HG03520 (cell line): ENCODE data around the gene SDK1.
"Not testable (repeated sequence)": the region's sequence is repeated elsewhere in the genome, so short reads cannot be mapped to it uniquely, and the experiment has no call there.

Source experiments
- ATAC-seq: cut with Tn5 transposase; IDR thresholded peaks from one replicate; pipeline ENCODE4 v1.9.1; 2021; ENCODE audit warnings: mild to moderate bottlenecking, moderate library complexity; ENCODE audit not compliant: unreplicated experiment

SDK1 gene

DNA sequence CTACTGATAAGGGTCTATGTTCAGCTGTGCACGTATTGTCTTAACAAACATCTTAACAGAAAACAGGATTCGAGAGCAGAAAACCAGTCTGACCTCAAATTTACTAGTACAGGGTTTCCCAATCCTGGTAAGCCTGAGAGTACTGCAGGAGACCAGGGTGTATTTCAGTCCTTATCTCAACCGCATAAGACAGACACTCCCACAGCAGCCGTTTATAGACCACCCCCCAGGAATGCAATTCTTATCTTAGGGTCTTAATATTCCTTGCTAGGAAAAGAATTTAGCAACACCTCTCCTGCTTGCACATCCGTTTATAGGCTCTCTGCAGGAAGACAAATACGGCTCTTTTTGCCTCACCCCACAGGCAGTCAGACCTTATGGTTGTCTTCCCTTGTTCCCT lies 277.3 kb downstream of the SDK1 start:
- ATAC-seq: no peak

DNA sequence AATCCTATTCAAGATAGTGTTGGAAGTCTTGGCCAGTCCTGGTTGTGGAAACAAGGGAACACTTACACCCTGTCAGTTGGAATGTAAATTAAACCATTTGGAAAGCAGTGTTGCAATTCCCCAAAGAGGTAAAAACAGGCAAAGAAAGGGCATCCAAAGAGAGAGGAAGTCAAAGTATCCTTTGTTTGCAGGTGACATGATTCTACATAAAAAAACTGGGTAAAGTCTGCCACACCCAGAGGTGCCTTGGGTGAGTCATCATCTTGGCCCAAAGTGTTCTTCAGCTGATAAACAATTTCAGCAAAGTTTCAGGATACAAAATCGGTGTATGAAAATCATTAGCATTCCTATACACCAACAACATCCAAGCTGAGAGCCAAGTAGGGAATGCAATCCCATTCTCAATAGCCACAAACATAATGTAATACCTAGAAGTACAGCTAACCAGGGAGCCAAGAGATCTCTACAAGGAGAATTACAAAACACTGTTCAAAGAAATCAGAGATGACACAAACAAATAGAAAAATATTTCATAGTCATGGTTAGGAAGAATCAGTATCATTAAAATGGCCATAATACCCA lies 278.7 kb downstream of the SDK1 start:
- no peak for ATAC-seq

DNA sequence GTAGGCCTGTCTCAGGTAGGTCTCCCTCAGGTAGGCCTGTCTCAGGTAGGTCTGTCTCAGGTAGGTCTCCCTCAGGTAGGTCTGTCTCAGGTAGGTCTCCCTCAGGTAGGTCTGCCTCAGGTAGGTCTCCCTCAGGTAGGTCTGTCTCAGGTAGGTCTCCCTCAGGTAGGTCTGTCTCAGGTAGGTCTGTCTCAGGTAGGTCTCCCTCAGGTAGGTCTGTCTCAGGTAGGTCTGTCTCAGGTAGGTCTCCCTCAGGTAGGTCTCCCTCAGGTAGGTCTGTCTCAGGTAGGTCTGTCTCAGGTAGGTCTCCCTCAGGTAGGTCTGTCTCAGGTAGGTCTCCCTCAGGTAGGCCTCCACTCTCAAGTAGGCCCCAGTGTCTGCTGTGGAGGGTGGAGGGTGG lies 281.1 kb downstream of the SDK1 start:
- ATAC-seq: not testable (repeated sequence)

- ATAC-seq: no peak
Measured at GRCh38 chr7:3585826-3586225, 284.8 kb downstream of the SDK1 start.

- no peak for ATAC-seq
Measured at GRCh38 chr7:3588341-3588740, 287.3 kb downstream of the SDK1 start.

GRCh38 chr7:3589752-3590151 lies 288.7 kb downstream of the SDK1 start:
- ATAC-seq: no peak

GRCh38 chr7:3591219-3591618 lies 290.2 kb downstream of the SDK1 start:
- no peak for ATAC-seq

DNA sequence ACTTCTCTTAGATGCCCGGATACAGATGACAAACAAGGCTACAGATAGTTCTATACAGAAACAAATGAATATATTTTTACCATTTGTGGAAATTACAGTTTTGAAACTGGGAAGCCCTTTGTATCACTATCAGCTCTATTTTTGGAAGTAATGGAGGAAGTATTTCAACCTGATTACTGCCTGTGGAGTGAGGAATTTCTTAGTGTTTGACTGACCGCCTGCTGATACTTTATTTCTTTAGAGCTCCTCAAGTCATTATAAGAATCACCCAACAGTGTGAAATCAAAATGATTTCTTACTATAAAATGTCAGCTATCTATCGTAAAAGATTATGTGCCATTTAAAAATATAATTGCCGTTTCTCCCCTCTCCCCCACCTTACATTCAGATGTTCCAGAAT lies 290.9 kb downstream of the SDK1 start:
- ATAC-seq: no peak

GRCh38 chr7:3592401-3593134 lies 291.5 kb downstream of the SDK1 start:
- no peak for ATAC-seq

DNA sequence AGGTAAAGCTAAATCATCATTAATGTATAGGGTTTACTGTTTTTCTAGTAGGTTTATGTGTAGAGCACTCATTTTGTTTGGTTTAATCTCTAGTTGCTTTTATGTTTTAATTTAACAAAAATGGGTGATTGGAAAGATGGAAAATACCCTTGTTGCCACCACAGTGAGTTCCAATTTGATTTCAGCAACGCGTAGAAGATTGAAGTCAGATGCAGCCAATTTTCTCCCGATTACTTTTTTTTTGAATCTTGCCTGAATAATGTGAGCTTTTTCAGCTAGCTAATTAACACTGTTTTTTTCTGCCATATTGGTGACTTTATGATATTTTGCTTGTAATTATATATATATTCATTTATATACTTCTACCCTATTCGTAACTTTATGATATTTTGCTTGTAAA lies 293.8 kb downstream of the SDK1 start:
- ATAC-seq: no peak

GRCh38 chr7:3598854-3599253 lies 297.8 kb downstream of the SDK1 start:
- no peak for ATAC-seq

DNA sequence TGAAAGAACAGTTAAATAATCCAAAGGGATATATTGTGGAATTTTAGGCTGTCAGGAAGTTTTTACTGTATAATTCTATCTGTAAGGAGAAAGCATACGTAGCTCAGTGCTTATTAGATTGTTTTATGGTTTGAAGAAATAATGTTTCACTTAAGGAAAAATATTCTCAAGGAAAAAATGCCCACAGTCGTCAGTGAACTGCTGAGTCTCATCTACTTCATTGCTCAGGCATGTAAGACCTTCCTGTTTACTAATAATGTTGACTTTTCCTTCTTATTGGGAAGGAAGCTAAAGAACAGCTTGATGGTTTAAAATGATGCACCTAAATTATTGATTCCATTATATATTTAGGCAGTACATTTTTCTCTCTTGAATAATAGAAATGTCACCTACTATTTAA lies 304.2 kb downstream of the SDK1 start:
- no peak for ATAC-seq

DNA sequence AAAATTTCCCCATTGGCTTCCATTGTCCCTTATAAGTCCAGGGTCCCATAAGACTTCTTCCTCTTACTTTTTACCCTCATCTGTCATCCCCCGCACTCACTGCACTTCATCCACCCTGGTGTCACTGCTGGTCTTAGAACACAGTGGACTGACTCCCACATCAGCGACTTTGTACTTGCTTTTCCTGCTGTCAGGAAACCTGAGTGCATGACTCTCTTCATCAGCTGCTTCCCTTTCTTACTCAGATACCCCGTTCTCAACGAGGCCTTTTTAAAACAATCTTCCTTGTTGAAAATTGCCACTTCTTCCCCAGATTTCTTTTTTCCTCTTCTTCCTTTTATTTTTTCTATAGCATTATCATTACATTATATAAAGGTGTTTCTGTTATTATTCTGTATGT lies 305.4 kb downstream of the SDK1 start:
- no peak for ATAC-seq

DNA sequence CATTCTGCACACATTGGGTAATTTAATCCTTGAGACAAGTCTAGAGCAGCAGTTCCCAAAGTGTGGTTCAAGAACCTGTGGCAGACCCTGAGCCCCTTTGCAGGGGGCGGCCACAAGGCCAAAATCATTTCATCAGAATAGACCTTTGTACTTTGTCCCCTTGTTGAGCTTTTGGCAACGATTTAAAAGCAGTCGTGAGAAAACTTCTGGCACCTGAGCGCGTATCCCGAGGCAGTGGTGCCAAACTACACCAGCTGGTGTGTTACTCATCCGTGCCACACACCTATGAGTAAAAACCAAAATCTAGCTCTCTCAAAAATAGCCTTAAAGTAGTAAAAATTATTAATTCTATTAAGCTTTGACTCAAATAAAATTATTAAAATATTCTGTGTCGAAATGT lies 306.8 kb downstream of the SDK1 start:
- no peak for ATAC-seq

GRCh38 chr7:3616306-3616705 lies 315.3 kb downstream of the SDK1 start:
- no peak for ATAC-seq

GRCh38 chr7:3630081-3630480 lies 329.0 kb downstream of the SDK1 start:
- no peak for ATAC-seq

- ATAC-seq: no peak
Measured at GRCh38 chr7:3634396-3634795, 333.3 kb downstream of the SDK1 start.

DNA sequence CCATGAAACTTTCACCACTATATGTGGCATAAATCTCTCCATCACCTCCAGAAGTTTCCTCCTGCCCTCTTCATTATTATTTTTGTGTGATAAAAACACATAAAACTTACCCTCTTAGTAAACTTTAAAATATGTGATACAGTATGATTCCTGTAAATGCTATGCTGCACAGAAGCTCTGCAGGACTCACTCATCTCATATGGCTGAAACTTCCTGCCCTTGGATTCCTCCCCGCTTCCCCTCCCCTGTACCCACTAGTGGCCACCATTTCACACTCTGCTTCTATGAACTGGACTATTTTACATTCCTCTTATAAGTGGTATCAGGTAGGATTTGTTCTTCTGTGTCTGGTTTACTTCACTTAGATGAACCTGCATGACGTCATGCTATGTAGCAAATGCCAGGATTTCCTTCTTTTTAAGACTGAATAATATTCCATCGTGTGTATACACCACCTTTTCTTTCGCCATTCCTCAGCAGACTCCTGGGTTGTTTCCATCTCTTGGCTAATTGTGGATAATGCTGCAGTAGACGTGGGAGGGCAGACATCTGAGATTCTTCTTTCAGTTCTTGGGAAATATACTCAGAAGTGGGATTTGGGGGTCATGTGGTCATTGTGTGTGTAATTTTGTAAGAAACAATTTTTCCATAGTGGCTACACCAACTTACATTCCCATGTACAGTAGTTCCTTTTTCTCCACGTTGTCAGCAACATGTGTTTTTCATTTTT lies 335.2 kb downstream of the SDK1 start:
- no peak for ATAC-seq

DNA sequence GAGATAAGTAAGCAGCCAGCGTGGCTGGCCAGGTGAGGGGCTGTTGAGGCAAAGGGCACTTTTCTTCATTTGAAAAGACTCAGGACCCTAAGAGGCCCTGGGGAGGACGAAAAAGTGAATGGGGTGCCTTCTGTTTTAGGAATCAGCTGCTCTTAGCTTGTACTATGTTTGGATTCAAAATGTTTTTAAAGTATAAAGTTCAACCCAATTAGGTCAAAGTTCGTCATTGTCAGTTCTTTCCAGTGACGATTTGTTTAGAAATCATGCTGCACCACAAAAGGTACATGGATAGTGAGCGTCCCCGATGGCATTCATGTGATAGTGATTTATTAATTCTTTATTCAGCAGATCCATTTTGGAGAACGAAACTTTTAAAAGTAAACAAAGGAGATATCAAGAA lies 338.2 kb downstream of the SDK1 start:
- no peak for ATAC-seq

GRCh38 chr7:3641582-3641981 lies 340.5 kb downstream of the SDK1 start:
- no peak for ATAC-seq

DNA sequence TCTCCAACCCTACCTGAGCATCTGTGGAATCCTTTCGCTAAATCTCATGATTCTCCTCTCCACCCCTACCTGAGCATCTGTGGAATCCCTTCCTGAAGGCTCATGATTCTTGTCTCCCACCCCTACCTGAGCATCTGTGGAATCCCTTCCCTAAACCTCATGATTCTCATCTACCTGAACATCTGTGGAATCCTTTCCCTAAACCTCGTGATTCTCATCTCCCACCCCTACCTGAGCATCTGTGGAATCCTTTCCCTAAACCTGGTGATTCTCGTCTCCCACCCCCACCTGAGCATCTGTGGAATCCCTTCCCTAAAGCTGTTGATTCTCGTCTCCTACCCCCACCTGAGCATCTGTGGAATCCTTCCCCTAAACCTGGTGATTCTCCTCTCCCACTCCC lies 342.0 kb downstream of the SDK1 start:
- ATAC-seq: no peak

DNA sequence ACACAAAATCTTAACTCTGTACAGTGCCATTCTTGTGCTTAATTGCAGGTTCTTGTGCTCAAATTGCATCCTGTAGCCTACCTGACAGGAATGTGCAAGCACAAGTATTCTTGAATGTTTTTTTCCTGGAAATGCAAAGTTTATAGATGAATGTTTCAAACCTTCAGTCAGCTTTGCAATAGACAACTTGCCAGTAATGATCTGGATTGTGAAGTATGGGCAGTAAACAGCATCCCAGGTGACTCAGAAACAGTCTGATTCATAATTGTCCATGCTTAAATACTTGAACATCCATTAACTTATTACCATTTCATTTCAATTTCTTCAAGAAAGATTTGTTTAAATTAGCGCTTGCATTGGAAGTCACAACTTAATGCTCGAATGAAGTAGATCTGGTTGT lies 347.2 kb downstream of the SDK1 start:
- ATAC-seq: no peak
